Natural killer cell (primary cell): Measurements from ENCODE around the gene ART3. TPM values are rescaled to one million over a fixed set of nuclear protein-coding genes. Genes with fewer than 3 reads are reported as not detected.

ENCODE experiments used
- ATAC-seq, 3 donors: fragments of 150-1000 bp in 2 of 3; fragments of 200-7000 bp in 1 of 3; cut with Tn5 transposase; 1 replicate in 1 of 3; 2 replicates in 2 of 3; pipeline ENCODE4 v1.10.0; 2021; ENCODE audit warnings: mild to moderate bottlenecking in 2 of 3, moderate library complexity in 2 of 3
- DNase-seq, 2 donors: peaks; one replicate each; pipeline versions ENCODE4 v3.0.0 to v3.0.0-alpha.2; 2013 to 2021; ENCODE audit warnings: mixed read lengths in 1 of 2
- H3K27ac ChIP-seq: one replicate; pipeline ENCODE4 v1.5.1; 2013; ENCODE audit warnings: mild to moderate bottlenecking, low read length
- H3K27me3 ChIP-seq: one replicate; pipeline ENCODE4 v1.6.1; 2013; ENCODE audit warnings: low read length; ENCODE audit not compliant: control insufficient read depth, insufficient read depth
- H3K36me3 ChIP-seq: one replicate; pipeline ENCODE4 v1.6.1; 2013; ENCODE audit warnings: low read length; ENCODE audit not compliant: control insufficient read depth, insufficient read depth
- H3K4me1 ChIP-seq: one replicate; pipeline ENCODE4 v1.6.1; 2013; ENCODE audit warnings: low read length; ENCODE audit not compliant: control insufficient read depth, insufficient read depth
- H3K4me3 ChIP-seq: one replicate; pipeline ENCODE4 v1.5.1; 2013; ENCODE audit warnings: low read length
- H3K9me3 ChIP-seq: one replicate; pipeline ENCODE4 v1.6.1; 2013; ENCODE audit warnings: low read length; ENCODE audit not compliant: control insufficient read depth, insufficient read depth
- H3K27ac Mint-ChIP-seq, 2 donors: one replicate each; pipeline ENCODE4 v1.8.0; 2022; ENCODE audit warnings: mild to moderate bottlenecking in 2 of 2, mixed read lengths in 2 of 2, moderate library complexity in 1 of 2
- H3K27me3 Mint-ChIP-seq, 2 donors: one replicate each; pipeline ENCODE4 v1.8.0; 2022; ENCODE audit warnings: low read depth in 2 of 2, mixed read lengths in 2 of 2
- H3K36me3 Mint-ChIP-seq: one replicate; pipeline ENCODE4 v1.8.0; 2022; ENCODE audit warnings: mixed read lengths
- H3K4me1 Mint-ChIP-seq, 2 donors: one replicate each; pipeline ENCODE4 v1.8.0; 2022; ENCODE audit warnings: mixed read lengths in 2 of 2
- H3K4me3 Mint-ChIP-seq: one replicate; pipeline ENCODE4 v1.8.0; 2022; ENCODE audit warnings: mild to moderate bottlenecking, moderate library complexity, mixed read lengths
- H3K9me3 Mint-ChIP-seq, 2 donors: one replicate each; pipeline ENCODE4 v1.8.0; 2022; ENCODE audit warnings: mixed read lengths in 2 of 2
- WGBS: methylation state at CpG from one replicate; pipeline ENCODE4 v1.1.7; 2013; ENCODE audit warnings: missing lambda C conversion rate; ENCODE audit not compliant: insufficient coverage; 5-methylcytosine and 5-hydroxymethylcytosine counted together
- intact Hi-C: fragments of 100-400 bp; cut with micrococcal nuclease; formaldehyde crosslinking; loops from one replicate; pipeline ENCODE4 v1.14.2; 2022
- total RNA-seq, 4 donors: library from RNA; stranded (reverse); fragments of 120-200 nt in 1 of 4; gene quantifications; one replicate each; pipeline versions ENCODE4 v1.2.3 to v1.2.4, GENCODE V29; 2013 to 2022
- TF ChIP-seq, protein P1 (sequence below): fragments of 200-600 bp; IDR thresholded peaks from one replicate; pipeline ENCODE4 v1.8.0; 2022; ENCODE audit warnings: antibody characterized with exemption

Gene ART3
- total RNA-seq, 3 donors from 2014 or later (not counting 1 experiment from before 2014, with no cell fraction given), result not detected

DNA sequence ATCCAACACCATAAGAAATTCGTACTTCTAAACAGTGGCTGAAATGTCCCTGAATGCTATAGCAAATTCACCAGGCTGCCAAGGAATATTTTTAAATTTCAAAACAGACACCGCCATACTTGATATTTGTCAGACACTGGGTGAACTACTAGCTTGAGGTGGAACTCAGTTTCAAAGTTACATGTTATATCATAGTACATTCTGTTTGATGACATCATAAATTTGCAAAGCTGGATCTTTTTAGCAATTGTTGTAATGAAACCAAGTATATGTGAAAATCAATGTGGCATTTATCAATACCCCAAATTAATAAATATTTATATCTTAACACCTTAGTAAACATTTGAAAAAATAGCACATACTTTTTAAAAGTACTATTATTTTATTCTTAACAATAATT is 14.2 kb downstream of the ART3 start:
- Mint-ChIP-seq H3K4me1 (peaks cover 5 to 11% of the 10 kb centered on the region in 2 donors), H3K36me3 (no peaks in the 10 kb centered on the region), H3K27ac (no peak overlapping the region), H3K27me3 (peaks cover 0 to 15% of the 10 kb centered on the region in 2 donors), H3K4me3 (no peak overlapping the region), H3K9me3 (no peaks in the 10 kb centered on the region)
- Histone ChIP-seq H3K36me3 (no peaks in the 10 kb centered on the region), H3K4me1 (no peaks in the 10 kb centered on the region), H3K4me3 (no peak overlapping the region), H3K27me3 (no peaks in the 10 kb centered on the region), H3K9me3 (no peaks in the 10 kb centered on the region), H3K27ac (no peak overlapping the region)
- intact Hi-C loops, result no loop called here
- no peak for ATAC-seq
- TF ChIP-seq, protein P1, sequence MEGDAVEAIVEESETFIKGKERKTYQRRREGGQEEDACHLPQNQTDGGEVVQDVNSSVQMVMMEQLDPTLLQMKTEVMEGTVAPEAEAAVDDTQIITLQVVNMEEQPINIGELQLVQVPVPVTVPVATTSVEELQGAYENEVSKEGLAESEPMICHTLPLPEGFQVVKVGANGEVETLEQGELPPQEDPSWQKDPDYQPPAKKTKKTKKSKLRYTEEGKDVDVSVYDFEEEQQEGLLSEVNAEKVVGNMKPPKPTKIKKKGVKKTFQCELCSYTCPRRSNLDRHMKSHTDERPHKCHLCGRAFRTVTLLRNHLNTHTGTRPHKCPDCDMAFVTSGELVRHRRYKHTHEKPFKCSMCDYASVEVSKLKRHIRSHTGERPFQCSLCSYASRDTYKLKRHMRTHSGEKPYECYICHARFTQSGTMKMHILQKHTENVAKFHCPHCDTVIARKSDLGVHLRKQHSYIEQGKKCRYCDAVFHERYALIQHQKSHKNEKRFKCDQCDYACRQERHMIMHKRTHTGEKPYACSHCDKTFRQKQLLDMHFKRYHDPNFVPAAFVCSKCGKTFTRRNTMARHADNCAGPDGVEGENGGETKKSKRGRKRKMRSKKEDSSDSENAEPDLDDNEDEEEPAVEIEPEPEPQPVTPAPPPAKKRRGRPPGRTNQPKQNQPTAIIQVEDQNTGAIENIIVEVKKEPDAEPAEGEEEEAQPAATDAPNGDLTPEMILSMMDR, result no peak
- WGBS, result 89% methylated on average over 2 of the region's 2 CpGs
- no peak for DNase-seq

DNA sequence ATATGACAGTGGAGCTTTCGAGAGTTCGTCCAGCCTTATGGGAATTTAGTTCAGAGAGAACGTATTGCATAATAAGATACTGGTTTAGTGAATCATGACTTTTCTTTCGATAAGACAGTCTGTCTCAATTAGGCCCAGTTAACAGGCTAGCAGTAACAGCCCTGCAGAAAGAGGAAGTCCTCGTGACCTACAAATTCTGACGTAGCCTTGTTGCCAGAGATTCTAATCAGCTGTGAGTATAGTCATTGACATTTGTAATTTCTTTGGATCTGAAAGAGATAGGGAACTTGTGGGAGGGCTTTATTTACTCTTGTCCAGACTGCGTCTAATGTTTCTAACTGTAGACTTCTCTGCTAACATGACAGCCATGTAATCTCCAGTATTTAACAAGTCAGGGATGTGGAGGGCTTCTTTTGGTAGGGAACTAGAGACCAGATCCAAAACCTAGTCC is 15.8 kb downstream of the ART3 start:
- Mint-ChIP-seq H3K27ac (peak overlapping the region; percentile 35 to 65), H3K36me3 (no peaks in the 10 kb centered on the region)
- peak; percentile 94 to 97 (median 94) for ATAC-seq

DNA sequence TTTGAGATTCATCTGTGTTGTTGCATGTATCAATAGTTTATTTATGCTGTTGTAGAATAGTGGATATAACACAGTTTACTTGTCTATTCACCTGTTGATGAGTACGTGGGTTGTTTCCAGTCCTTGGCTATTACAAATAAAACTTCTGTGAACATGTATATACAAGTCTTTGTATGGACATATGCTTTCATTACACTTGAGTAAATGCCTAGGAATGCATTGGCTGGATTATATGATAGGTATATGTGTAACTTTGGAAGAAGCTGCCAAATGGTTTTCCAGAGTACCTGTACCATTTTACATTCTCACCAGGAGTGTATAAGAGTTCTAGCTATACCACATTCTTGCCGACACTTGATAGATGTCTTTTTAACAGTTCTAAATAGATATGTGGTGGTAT is 16.5 kb downstream of the ART3 start:
- DNase-seq (no peak), ATAC-seq (no peak)
- H3K4me3 Mint-ChIP-seq, result no peak overlapping the region
- TF ChIP-seq, protein P1, result no peak
- no peak overlapping the region for H3K4me3 ChIP-seq
- peak overlapping the region; percentile 35 to 65 for H3K27ac Mint-ChIP-seq
- no peaks in the 10 kb centered on the region for H3K4me1 ChIP-seq
- peaks cover 5 to 11% of the 10 kb centered on the region in 2 donors for H3K4me1 Mint-ChIP-seq
- H3K27ac ChIP-seq, result no peak overlapping the region
- H3K27me3 Mint-ChIP-seq, result peaks cover 0 to 5% of the 10 kb centered on the region in 2 donors
- no peaks in the 10 kb centered on the region for H3K36me3 ChIP-seq
- no peaks in the 10 kb centered on the region for H3K9me3 ChIP-seq
- H3K27me3 ChIP-seq, result no peaks in the 10 kb centered on the region
- intact Hi-C loops, result no loop called here
- no CpG with 5 or more reads among the region's 2 CpGs for WGBS
- H3K36me3 Mint-ChIP-seq, result no peaks in the 10 kb centered on the region
- no peaks in the 10 kb centered on the region for H3K9me3 Mint-ChIP-seq

More for the DNA sequence above, 15.8 kb downstream of the ART3 start:
- DNase-seq, result peak in 1 of 2 donors; percentile 34
- H3K27me3 Mint-ChIP-seq, result peaks cover 0 to 5% of the 10 kb centered on the region in 2 donors
- H3K4me3 Mint-ChIP-seq, result no peak overlapping the region
- Histone ChIP-seq H3K36me3 (no peaks in the 10 kb centered on the region), H3K4me1 (no peaks in the 10 kb centered on the region), H3K9me3 (no peaks in the 10 kb centered on the region), H3K4me3 (no peak overlapping the region), H3K27ac (peak overlapping the region; percentile 60), H3K27me3 (no peaks in the 10 kb centered on the region)
- H3K9me3 Mint-ChIP-seq, result no peaks in the 10 kb centered on the region
- intact Hi-C loops, result no loop called here
- TF ChIP-seq, protein P1, result no peak
- peaks cover 5 to 11% of the 10 kb centered on the region in 2 donors for H3K4me1 Mint-ChIP-seq
- WGBS, result 27% methylated on average over 6 of the region's 7 CpGs

DNA sequence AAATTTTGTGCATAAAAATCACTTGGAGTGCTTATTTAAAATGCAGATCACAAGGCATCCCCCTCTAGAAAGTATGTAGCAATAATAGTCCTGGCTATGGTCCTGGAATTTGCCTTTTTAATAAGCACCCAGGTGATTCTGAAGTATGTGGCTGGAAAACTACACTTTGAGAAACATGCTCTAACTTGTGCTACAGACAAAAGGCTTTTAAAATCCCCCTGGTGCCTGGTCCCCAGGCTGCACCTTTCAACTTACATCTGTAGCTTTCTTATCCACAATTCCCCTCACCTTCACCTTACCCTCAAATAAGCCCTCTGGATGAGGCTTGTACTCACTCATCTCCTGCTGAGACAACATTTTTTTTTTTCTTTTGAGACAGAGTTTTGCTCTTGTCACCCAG is 21.1 kb downstream of the ART3 start:
- TF ChIP-seq, protein P1, result no peak
- peaks cover 3 to 10% of the 10 kb centered on the region in 2 donors for H3K27me3 Mint-ChIP-seq
- Histone ChIP-seq H3K9me3 (no peaks in the 10 kb centered on the region), H3K27ac (no peak overlapping the region), H3K4me1 (no peaks in the 10 kb centered on the region), H3K27me3 (no peaks in the 10 kb centered on the region), H3K36me3 (no peaks in the 10 kb centered on the region), H3K4me3 (no peak overlapping the region)
- H3K4me3 Mint-ChIP-seq, result no peak overlapping the region
- no peaks in the 10 kb centered on the region for H3K36me3 Mint-ChIP-seq
- intact Hi-C loops, result no loop called here
- no peak for ATAC-seq
- H3K4me1 Mint-ChIP-seq, result peaks cover 0 to 5% of the 10 kb centered on the region in 2 donors
- no peak overlapping the region for H3K27ac Mint-ChIP-seq
- DNase-seq, result no peak
- no peaks in the 10 kb centered on the region for H3K9me3 Mint-ChIP-seq
